WTC11 (cell line): ENCODE measurements around the gene OVAAL.

Source experiments
- GRHL2 ChIP-seq: fragments of 250-450 bp; sonication (Bioruptor Pico); IDR thresholded peaks from 2 replicates; pipeline ENCODE4 v1.8.0; 2022; ENCODE audit warnings: mild to moderate bottlenecking, moderate library complexity; ENCODE audit not compliant: insufficient replicate concordance, severe bottlenecking
- MLX ChIP-seq: sonication (generic); formaldehyde crosslinking; IDR thresholded peaks from 2 replicates; pipeline ENCODE4 v1.8.1; 2023; ENCODE audit warnings: mild to moderate bottlenecking, missing genetic modification reagents, moderate library complexity
- NR1H2 ChIP-seq: sonication (generic); formaldehyde crosslinking; IDR thresholded peaks from 2 replicates; pipeline ENCODE4 v1.9.0; 2021; ENCODE audit warnings: mild to moderate bottlenecking, moderate library complexity, missing genetic modification reagents
- TF ChIP-seq, protein P1 (sequence below): sonication (generic); formaldehyde crosslinking; IDR thresholded peaks from 2 replicates; pipeline ENCODE4 v1.8.1; 2023; ENCODE audit warnings: mild to moderate bottlenecking, missing genetic modification reagents
- TF ChIP-seq, protein P2 (sequence below): sonication (generic); formaldehyde crosslinking; IDR thresholded peaks from 2 replicates; pipeline ENCODE4 v1.8.0; 2022; ENCODE audit warnings: mild to moderate bottlenecking, missing genetic modification reagents
- TF ChIP-seq, protein P3 (sequence below): sonication (generic); formaldehyde crosslinking; IDR thresholded peaks from 2 replicates; pipeline ENCODE4 v1.8.1; 2023; ENCODE audit warnings: mild to moderate bottlenecking, missing genetic modification reagents
- TF ChIP-seq, protein P4 (sequence below): fragments of 200-600 bp; IDR thresholded peaks from 2 replicates; pipeline ENCODE4 v1.8.0; 2022; ENCODE audit warnings: antibody characterized with exemption
- TF ChIP-seq, protein P5 (sequence below): sonication (generic); formaldehyde crosslinking; IDR thresholded peaks from 2 replicates; pipeline ENCODE4 v1.8.0; 2022; ENCODE audit warnings: mild to moderate bottlenecking, missing genetic modification reagents
- TF ChIP-seq, protein P6 (sequence below): sonication (generic); formaldehyde crosslinking; conservative IDR thresholded peaks from 2 replicates; pipeline ENCODE4 v1.8.1; 2022; ENCODE audit warnings: mild to moderate bottlenecking, missing genetic modification reagents

- TF ChIP-seq NR1H2 (CRISPR knock-in tag) (no peak), GRHL2 (no peak), MLX (CRISPR knock-in tag) (no peak)
- TF ChIP-seq, protein P1, sequence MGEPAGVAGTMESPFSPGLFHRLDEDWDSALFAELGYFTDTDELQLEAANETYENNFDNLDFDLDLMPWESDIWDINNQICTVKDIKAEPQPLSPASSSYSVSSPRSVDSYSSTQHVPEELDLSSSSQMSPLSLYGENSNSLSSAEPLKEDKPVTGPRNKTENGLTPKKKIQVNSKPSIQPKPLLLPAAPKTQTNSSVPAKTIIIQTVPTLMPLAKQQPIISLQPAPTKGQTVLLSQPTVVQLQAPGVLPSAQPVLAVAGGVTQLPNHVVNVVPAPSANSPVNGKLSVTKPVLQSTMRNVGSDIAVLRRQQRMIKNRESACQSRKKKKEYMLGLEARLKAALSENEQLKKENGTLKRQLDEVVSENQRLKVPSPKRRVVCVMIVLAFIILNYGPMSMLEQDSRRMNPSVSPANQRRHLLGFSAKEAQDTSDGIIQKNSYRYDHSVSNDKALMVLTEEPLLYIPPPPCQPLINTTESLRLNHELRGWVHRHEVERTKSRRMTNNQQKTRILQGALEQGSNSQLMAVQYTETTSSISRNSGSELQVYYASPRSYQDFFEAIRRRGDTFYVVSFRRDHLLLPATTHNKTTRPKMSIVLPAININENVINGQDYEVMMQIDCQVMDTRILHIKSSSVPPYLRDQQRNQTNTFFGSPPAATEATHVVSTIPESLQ (CRISPR knock-in tag): no peak
- TF ChIP-seq, protein P2, sequence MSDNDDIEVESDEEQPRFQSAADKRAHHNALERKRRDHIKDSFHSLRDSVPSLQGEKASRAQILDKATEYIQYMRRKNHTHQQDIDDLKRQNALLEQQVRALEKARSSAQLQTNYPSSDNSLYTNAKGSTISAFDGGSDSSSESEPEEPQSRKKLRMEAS (CRISPR knock-in tag): no peak
- TF ChIP-seq, protein P3, sequence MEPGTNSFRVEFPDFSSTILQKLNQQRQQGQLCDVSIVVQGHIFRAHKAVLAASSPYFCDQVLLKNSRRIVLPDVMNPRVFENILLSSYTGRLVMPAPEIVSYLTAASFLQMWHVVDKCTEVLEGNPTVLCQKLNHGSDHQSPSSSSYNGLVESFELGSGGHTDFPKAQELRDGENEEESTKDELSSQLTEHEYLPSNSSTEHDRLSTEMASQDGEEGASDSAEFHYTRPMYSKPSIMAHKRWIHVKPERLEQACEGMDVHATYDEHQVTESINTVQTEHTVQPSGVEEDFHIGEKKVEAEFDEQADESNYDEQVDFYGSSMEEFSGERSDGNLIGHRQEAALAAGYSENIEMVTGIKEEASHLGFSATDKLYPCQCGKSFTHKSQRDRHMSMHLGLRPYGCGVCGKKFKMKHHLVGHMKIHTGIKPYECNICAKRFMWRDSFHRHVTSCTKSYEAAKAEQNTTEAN (CRISPR knock-in tag): no peak
- TF ChIP-seq, protein P4, sequence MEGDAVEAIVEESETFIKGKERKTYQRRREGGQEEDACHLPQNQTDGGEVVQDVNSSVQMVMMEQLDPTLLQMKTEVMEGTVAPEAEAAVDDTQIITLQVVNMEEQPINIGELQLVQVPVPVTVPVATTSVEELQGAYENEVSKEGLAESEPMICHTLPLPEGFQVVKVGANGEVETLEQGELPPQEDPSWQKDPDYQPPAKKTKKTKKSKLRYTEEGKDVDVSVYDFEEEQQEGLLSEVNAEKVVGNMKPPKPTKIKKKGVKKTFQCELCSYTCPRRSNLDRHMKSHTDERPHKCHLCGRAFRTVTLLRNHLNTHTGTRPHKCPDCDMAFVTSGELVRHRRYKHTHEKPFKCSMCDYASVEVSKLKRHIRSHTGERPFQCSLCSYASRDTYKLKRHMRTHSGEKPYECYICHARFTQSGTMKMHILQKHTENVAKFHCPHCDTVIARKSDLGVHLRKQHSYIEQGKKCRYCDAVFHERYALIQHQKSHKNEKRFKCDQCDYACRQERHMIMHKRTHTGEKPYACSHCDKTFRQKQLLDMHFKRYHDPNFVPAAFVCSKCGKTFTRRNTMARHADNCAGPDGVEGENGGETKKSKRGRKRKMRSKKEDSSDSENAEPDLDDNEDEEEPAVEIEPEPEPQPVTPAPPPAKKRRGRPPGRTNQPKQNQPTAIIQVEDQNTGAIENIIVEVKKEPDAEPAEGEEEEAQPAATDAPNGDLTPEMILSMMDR: no peak
- TF ChIP-seq, protein P5, sequence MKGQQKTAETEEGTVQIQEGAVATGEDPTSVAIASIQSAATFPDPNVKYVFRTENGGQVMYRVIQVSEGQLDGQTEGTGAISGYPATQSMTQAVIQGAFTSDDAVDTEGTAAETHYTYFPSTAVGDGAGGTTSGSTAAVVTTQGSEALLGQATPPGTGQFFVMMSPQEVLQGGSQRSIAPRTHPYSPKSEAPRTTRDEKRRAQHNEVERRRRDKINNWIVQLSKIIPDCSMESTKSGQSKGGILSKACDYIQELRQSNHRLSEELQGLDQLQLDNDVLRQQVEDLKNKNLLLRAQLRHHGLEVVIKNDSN (CRISPR knock-in tag): no peak
- TF ChIP-seq, protein P6, sequence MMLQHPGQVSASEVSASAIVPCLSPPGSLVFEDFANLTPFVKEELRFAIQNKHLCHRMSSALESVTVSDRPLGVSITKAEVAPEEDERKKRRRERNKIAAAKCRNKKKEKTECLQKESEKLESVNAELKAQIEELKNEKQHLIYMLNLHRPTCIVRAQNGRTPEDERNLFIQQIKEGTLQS (CRISPR knock-in tag): no peak
Measured at GRCh38 chr1:180594723-180595122, 36.0 kb downstream of the OVAAL start.
